Stimulated activated naive CD4-positive, alpha-beta T cell (primary cell): ENCODE measurements around the gene LMBRD2.
"Not testable (repeated sequence)": the region's sequence is repeated elsewhere in the genome, so short reads cannot be mapped to it uniquely, and the experiment has no call there.

Experiments
- DNase-seq, 6 experiments: peaks; one replicate each; lab custom pipeline; 2025; lab: John Stamatoyannopoulos, UW

The LMBRD2 gene

GRCh38 chr5:36161361-36161760, 9.7 kb upstream of the LMBRD2 start:
- no peak for DNase-seq

DNA sequence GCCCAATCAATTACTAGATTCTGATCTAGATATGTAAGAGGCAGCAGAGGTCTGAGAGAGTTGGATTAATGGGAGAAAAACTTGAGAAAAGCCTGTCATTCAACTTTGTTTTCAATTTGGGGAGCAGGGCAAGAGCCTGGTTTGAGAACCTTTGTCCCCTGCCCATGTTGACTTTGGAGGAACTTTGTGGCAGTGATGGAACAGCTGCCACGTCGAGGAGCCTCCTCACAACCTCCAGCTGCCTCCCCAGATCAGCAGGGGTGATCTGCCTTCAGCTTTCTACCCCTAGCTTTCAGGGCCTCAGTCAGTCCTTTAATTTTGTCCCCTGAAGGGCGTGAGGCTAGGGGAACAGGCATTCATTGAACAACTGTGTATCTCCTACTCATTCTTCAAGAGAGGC, 8.9 kb upstream of the LMBRD2 start:
- DNase-seq = no peak

GRCh38 chr5:36158144-36158543, 6.5 kb upstream of the LMBRD2 start:
- no peak for DNase-seq

DNA sequence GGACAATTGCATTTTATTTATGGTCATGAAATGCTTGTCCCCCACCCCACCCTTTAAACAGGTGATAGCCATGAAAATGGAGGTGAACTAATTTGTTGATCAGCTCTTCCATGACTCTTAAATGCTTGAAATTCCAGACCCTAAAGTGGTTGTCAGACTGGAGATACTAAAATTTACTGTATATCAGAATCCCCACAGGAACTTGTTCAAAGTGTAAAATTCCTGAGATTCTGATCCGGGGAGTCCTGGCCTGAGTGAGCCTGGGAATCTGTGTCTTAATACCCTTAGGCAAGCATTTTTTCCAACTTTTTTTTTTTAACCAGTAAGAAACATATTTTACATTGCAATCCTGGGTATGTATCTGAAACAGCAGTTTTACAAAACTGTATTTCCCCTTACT, 4.9 kb upstream of the LMBRD2 start:
- no peak for DNase-seq

- DNase-seq = no peak
Measured at GRCh38 chr5:36156121-36156601, 4.5 kb upstream of the LMBRD2 start.

GRCh38 chr5:36155291-36155690, 3.6 kb upstream of the LMBRD2 start:
- DNase-seq = no peak

GRCh38 chr5:36153726-36154125, 2.0 kb upstream of the LMBRD2 start:
- no peak for DNase-seq

GRCh38 chr5:36153298-36153677, 1.6 kb upstream of the LMBRD2 start:
- no peak for DNase-seq

GRCh38 chr5:36152324-36153297, 924 bp upstream of the LMBRD2 start:
- peak in 1 of 6 experiments; percentile 2 for DNase-seq

DNA sequence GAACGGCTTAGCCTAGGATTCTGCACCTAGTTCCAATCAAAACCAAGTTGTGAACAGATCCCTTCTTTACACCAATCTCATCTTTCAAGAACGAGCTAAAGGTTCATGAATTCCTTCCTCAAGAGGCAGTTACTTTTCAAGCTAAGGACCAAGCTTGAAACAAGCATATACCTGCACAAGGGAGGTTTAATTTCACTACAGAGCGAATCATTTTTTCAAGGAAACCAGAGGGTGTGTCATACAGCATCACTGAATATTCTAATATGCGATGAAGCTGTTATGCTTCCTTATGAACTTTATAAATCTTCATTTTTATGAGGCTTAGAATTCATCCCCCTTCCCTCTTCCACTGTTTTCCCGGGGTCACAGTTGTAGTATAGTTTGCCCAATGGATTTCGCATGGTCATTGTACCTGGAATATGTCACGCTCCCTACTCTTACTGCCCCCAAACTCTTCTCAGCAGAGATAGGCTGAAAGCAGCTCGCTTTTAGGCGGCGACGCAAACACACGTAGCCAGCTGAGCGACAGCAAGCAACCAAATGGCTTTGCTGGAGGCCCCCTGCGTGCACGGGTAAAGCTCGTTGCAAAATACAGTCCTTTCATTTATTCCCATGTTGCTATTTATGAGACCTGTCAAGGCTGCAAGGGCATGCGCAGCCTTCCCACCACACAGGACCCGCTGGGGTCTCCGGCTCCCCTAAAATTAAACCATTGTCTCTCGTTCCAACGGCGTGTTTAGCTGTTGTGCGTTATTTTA, 832 bp downstream of the LMBRD2 start:
- DNase-seq = peak in 5 of 6 experiments; percentile 7 to 44 (median 21)

- no peak for DNase-seq
Measured at GRCh38 chr5:36147681-36148080, 4.0 kb downstream of the LMBRD2 start.

DNA sequence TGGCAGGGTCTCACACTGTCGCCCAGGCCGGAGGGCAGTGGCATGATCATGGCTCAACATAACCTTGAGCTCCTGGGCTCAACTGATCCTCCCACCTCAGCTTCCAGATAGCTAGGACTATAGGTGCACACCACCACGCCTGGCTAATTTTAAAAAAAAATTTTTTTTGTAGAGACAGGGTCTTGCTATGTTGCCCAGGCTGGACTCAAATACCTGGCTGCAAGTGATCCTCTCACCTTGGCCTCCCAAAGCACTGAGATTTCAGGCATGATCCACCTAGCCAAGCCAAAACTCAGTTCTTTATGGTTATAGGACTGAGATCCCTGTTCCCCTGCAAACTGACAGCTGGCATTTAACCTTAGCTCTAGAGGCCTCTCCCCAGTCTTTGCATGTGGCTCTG, 5.3 kb downstream of the LMBRD2 start:
- DNase-seq = no peak

DNA sequence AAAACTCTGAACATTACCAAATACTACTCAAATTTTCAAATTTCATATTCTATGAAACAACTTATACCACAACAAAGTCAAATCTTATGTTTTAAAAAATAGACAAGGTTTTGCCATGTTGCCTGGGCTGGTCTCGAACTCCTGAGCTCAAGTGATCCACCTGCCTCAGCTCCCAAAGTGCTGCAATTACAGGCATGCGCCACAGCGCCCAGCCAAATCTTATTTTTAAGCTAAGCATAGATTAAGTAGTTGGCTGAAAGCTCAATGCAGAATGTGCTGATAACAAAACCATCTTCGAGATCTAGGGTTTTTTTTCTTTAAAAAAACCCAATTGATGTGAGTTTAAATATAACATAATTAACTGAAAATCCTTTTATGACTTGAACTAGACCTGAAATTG, 6.4 kb downstream of the LMBRD2 start:
- no peak for DNase-seq

GRCh38 chr5:36138900-36139683, 12.6 kb downstream of the LMBRD2 start:
- DNase-seq = no peak

- no peak for DNase-seq
Measured at GRCh38 chr5:36136581-36136980, 15.1 kb downstream of the LMBRD2 start.

- no peak for DNase-seq
Measured at GRCh38 chr5:36135988-36136387, 15.7 kb downstream of the LMBRD2 start.

DNA sequence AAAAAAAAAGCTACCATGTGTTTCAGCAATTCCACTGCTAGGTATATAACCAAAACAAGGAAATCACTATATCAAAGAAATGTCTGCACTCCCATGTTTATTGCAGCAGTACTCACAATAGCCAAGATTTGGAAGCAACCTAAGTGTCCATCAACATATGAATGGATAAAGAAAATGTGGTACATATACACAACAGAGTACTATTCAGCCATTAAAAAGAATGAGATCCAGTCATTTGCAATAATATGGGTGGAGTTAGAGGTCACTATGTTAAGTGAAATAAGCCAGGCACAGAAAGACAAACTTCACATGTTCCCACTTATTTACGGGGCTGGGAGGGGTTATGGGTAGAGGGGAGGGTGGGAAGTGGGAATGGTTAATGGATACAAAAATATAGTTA, 18.7 kb downstream of the LMBRD2 start:
- DNase-seq = not testable (repeated sequence)

- not testable (repeated sequence) for DNase-seq
Measured at GRCh38 chr5:36129666-36130065, 22.0 kb downstream of the LMBRD2 start.

DNA sequence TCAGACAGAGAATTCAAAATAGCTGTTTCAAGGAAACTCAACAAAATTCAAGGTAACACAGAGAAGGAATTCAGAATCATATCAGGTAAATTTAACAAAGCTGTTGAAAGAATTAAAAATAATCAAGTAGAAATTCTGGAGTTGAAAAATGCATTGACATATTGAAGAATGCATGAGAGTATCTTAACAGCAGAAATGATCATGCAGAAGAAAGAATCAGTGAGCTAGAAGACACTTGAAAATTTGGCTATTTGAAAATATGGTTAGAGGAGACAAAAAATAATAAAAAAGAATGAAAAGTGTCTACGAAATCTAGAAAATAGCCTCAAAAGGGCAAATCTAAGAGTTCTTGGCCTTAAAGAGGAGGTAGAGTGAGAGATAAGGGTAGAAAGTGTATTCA, 22.9 kb downstream of the LMBRD2 start:
- no peak for DNase-seq

GRCh38 chr5:36125868-36126267, 25.8 kb downstream of the LMBRD2 start:
- DNase-seq = no peak

- no peak for DNase-seq
Measured at GRCh38 chr5:36111238-36111637, 40.4 kb downstream of the LMBRD2 start.
